ENCODE results near the gene FADS2.
A peak's percentile ranks its signal among the peaks of the same experiment; 100 is the strongest.

The FADS2 gene

GRCh38 chr11:61846362-61847020 is 18.4 kb downstream of the FADS2 start:
- no peak for DNase-seq (ENCODE audit: low spot score)

GRCh38 chr11:61847914-61848581 is 19.9 kb downstream of the FADS2 start:
- no peak for DNase-seq (ENCODE audit: low spot score)

- no peak for DNase-seq (ENCODE audit: low spot score)
Measured at GRCh38 chr11:61848631-61849030, 20.5 kb downstream of the FADS2 start.

GRCh38 chr11:61850687-61851086 is 22.6 kb downstream of the FADS2 start:
- DNase-seq (ENCODE audit: low spot score): no peak

GRCh38 chr11:61851113-61851899 is 23.2 kb downstream of the FADS2 start:
- DNase-seq (ENCODE audit: low spot score): peak; percentile 91

- DNase-seq (ENCODE audit: low spot score): no peak
Measured at GRCh38 chr11:61851900-61852295, 23.8 kb downstream of the FADS2 start.

GRCh38 chr11:61853698-61854169 is 25.6 kb downstream of the FADS2 start:
- DNase-seq (ENCODE audit: low spot score): no peak

GRCh38 chr11:61854206-61854895 is 26.3 kb downstream of the FADS2 start:
- no peak for DNase-seq (ENCODE audit: low spot score)

GRCh38 chr11:61854966-61855714 is 27.0 kb downstream of the FADS2 start:
- DNase-seq (ENCODE audit: low spot score): no peak

- DNase-seq (ENCODE audit: low spot score): no peak
Measured at GRCh38 chr11:61855939-61856680, 28.0 kb downstream of the FADS2 start.

GRCh38 chr11:61860054-61860903 is 32.2 kb downstream of the FADS2 start:
- no peak for DNase-seq (ENCODE audit: low spot score)

- no peak for DNase-seq (ENCODE audit: low spot score)
Measured at GRCh38 chr11:61861634-61862033, 33.5 kb downstream of the FADS2 start.

- no peak for DNase-seq (ENCODE audit: low spot score)
Measured at GRCh38 chr11:61862714-61863547, 34.8 kb downstream of the FADS2 start.

- DNase-seq (ENCODE audit: low spot score): no peak
Measured at GRCh38 chr11:61863548-61864081, 35.5 kb downstream of the FADS2 start.

- DNase-seq (ENCODE audit: low spot score): no peak
Measured at GRCh38 chr11:61864814-61865775, 37.0 kb downstream of the FADS2 start.

- no peak for DNase-seq (ENCODE audit: low spot score)
Measured at GRCh38 chr11:61866231-61866957, 38.3 kb downstream of the FADS2 start.

- DNase-seq (ENCODE audit: low spot score): no peak
Measured at GRCh38 chr11:61866958-61867343, 38.9 kb downstream of the FADS2 start.

Measured in pons (tissue), 1 donor.